ENCODE measurements around the gene OTOGL.

DNA sequence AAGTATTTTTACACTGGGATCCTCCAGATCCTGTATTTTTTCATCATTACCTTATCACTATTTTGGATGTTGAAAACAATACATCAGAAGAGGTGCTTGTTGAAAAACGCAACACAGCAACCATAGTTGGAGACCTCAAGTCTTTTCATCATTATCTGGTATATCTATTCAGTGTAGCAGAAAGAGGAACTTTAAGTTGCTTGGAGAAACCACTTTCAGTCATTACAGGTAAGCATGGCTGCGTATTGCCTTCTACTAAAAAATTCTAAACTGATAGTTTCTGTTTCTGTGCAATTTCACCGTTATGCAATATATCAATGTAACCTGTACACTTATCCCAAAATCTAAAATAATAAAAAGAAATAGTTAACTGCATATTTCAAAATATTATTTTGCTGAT, 312.4 kb downstream of the OTOGL start:
- TF ChIP-seq, protein P1, sequence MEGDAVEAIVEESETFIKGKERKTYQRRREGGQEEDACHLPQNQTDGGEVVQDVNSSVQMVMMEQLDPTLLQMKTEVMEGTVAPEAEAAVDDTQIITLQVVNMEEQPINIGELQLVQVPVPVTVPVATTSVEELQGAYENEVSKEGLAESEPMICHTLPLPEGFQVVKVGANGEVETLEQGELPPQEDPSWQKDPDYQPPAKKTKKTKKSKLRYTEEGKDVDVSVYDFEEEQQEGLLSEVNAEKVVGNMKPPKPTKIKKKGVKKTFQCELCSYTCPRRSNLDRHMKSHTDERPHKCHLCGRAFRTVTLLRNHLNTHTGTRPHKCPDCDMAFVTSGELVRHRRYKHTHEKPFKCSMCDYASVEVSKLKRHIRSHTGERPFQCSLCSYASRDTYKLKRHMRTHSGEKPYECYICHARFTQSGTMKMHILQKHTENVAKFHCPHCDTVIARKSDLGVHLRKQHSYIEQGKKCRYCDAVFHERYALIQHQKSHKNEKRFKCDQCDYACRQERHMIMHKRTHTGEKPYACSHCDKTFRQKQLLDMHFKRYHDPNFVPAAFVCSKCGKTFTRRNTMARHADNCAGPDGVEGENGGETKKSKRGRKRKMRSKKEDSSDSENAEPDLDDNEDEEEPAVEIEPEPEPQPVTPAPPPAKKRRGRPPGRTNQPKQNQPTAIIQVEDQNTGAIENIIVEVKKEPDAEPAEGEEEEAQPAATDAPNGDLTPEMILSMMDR (IDR thresholded peaks at IDR 0.05 in 8 of 11, conservative IDR thresholded peaks at IDR 0.05 in 3 of 11): no peak
- TF ChIP-seq POLR2A (IDR thresholded peaks at IDR 0.05) (no peak), POLR2AphosphoS5 (IDR thresholded peaks at IDR 0.05) (no peak)
